ENCODE data around the gene NRXN3. TPM values are rescaled to one million over a fixed set of nuclear protein-coding genes. Genes with fewer than 3 reads are reported as not detected.

The NRXN3 gene
- total RNA-seq, 1 donor from 2014 or later = 19.8 TPM

DNA sequence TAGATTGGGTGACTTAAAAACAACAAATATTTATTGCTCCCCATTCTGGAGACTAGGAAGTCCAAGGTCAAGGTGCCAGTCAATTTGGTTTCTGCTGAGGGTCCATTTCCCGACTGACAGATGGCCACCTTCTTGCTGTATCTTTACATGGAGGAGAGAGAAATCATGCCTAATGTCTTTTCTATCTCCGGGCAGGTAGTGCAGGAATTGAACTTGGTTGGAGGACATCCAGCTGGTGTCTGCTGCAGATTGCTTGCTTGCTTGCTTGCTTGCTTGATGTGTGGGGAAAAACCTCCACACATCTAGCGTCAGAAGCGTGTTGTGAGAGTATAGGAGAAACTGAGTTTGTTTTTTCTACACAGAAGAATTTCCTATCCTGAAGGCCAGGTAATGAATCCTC is 1479.7 kb downstream of the NRXN3 start:
- H3K27ac Mint-ChIP-seq = no peak overlapping the region

DNA sequence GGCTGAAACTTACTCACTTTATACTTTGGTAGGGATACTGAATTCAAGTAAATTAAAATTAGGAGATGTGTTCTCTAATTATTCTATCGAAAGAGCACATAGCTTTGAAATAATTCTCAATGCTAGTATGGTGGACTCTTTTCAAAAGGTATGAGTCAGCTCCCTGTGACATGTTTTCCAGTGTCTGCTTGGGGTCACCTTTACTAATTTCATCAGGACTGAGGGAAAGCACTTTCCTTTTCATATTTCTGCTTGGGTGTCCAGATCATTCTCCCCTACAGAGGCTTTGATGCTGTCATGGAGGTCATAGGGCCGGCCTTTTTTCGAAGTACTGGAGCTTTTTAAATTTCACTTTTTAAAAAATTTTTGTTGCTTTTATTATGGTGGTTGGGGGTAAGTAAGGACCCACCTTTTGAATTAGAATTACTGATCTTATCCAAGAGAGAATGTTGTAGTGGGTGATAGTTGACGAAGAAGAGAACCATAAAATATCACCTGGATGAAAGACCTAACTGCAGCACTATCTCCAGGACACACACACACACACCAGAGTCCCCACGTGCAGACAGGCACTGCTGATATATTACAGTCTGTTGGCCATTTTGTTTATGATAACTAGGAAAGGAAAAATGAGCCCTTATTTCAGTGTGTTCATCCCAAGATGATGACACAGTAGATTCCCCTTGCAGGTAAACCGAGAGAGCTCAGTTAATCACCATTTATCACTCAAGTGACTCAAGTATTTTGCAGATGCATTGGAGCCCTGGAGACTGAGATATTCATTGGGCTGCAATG is 1482.5 kb downstream of the NRXN3 start:
- H3K36me3 Mint-ChIP-seq = no peaks in the 10 kb centered on the region
- no peaks in the 10 kb centered on the region for H3K4me1 Mint-ChIP-seq (ENCODE audit: unreplicated experiment)
- H3K4me3 Mint-ChIP-seq = no peak overlapping the region
- H3K9me3 Mint-ChIP-seq = no peaks in the 10 kb centered on the region
- H3K27me3 Mint-ChIP-seq = no peaks in the 10 kb centered on the region
- TF ChIP-seq, protein P1, sequence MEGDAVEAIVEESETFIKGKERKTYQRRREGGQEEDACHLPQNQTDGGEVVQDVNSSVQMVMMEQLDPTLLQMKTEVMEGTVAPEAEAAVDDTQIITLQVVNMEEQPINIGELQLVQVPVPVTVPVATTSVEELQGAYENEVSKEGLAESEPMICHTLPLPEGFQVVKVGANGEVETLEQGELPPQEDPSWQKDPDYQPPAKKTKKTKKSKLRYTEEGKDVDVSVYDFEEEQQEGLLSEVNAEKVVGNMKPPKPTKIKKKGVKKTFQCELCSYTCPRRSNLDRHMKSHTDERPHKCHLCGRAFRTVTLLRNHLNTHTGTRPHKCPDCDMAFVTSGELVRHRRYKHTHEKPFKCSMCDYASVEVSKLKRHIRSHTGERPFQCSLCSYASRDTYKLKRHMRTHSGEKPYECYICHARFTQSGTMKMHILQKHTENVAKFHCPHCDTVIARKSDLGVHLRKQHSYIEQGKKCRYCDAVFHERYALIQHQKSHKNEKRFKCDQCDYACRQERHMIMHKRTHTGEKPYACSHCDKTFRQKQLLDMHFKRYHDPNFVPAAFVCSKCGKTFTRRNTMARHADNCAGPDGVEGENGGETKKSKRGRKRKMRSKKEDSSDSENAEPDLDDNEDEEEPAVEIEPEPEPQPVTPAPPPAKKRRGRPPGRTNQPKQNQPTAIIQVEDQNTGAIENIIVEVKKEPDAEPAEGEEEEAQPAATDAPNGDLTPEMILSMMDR (conservative IDR thresholded peaks at IDR 0.05) = no peak
- H3K27ac Mint-ChIP-seq = no peak overlapping the region
- DNase-seq (ENCODE audit: extremely low spot score, unreplicated experiment) = no peak

More for the DNA sequence above, 1479.7 kb downstream of the NRXN3 start:
- H3K4me1 Mint-ChIP-seq (ENCODE audit: unreplicated experiment) = no peaks in the 10 kb centered on the region
- H3K9me3 Mint-ChIP-seq = no peaks in the 10 kb centered on the region
- no peak overlapping the region for H3K4me3 Mint-ChIP-seq
- DNase-seq (ENCODE audit: extremely low spot score, unreplicated experiment) = no peak
- no peaks in the 10 kb centered on the region for H3K36me3 Mint-ChIP-seq
- TF ChIP-seq, protein P1 (conservative IDR thresholded peaks at IDR 0.05) = no peak
- H3K27me3 Mint-ChIP-seq = no peaks in the 10 kb centered on the region

DNA sequence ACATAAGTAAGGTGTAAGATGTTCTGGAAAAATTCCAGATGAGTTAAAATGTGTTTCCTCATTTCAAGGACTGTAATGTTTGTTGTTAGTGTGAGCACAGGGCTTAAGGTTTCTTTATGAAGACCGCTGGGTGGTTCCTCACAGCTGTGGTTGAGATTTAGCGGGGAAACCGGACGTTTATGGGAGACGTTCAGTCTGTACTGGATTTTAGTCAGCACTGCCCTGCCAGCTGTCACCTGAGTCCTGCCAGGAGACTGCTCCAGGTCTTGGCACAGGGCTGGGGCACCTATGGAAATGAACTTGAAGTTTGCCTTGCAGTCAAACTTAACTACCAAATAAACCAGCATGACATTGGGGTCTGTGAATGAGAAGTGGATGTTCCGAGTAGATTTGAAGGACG is 1485.9 kb downstream of the NRXN3 start:
- Mint-ChIP-seq H3K27ac (no peak overlapping the region), H3K4me3 (no peak overlapping the region)
- no peak for DNase-seq (ENCODE audit: extremely low spot score, unreplicated experiment)

DNA sequence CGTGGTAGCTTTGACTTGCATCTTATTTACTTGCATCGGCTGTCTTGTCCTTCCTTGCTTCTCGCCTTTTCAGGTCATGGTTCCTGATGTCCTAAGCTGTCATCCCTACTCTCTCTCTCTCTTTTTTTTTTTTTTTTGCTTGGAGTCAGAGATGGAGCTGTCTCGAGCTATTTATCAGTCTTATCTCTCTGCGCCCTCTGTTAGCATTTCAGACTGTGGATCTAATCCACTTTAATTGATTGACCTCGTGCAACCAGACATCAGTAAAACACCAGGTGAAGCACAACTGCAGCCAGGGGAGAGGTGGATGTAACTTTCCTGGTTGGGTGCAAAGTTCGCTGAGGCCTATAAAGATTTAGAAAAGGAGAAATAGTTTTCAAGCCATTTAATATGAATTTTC is 1486.3 kb downstream of the NRXN3 start:
- Mint-ChIP-seq H3K27me3 (no peaks in the 10 kb centered on the region), H3K27ac (no peak overlapping the region), H3K4me1 (ENCODE audit: unreplicated experiment) (peaks cover 3% of the 10 kb centered on the region), H3K36me3 (no peaks in the 10 kb centered on the region), H3K4me3 (no peak overlapping the region), H3K9me3 (no peaks in the 10 kb centered on the region)
- TF ChIP-seq, protein P1 (conservative IDR thresholded peaks at IDR 0.05) = no peak
- no peak for DNase-seq (ENCODE audit: extremely low spot score, unreplicated experiment)

More for the DNA sequence above, 1485.9 kb downstream of the NRXN3 start:
- Mint-ChIP-seq H3K27me3 (no peaks in the 10 kb centered on the region), H3K9me3 (no peaks in the 10 kb centered on the region), H3K36me3 (no peaks in the 10 kb centered on the region), H3K4me1 (ENCODE audit: unreplicated experiment) (peaks cover 3% of the 10 kb centered on the region)
- TF ChIP-seq, protein P1 (conservative IDR thresholded peaks at IDR 0.05) = no peak

DNA sequence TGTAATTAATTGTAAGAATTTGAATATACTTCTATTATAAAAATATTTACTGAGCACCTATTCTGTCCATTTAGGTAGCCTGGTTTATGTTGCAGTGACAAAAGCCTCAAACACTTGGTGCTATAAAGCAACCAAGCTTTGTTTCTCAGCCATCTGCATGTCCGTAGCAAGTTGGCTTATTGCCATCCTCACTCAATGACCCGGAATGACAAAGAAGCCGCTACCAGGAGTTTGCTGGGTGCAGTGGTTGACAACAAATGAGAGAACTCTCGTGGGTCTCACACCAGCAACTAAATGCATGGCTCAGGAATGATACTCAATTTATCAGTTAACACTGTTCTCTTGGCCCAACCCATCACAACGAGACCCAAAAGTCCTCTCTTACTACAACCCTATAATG is 1488.0 kb downstream of the NRXN3 start:
- Mint-ChIP-seq H3K4me1 (ENCODE audit: unreplicated experiment) (peaks cover 3% of the 10 kb centered on the region), H3K27ac (no peak overlapping the region)

More for the DNA sequence above, 1488.0 kb downstream of the NRXN3 start:
- Mint-ChIP-seq H3K36me3 (peaks cover 9% of the 10 kb centered on the region), H3K27me3 (no peaks in the 10 kb centered on the region), H3K4me3 (no peak overlapping the region), H3K9me3 (peaks cover 5% of the 10 kb centered on the region)
- TF ChIP-seq, protein P1 (conservative IDR thresholded peaks at IDR 0.05) = no peak
- DNase-seq (ENCODE audit: extremely low spot score, unreplicated experiment) = no peak
